Measurements from ENCODE around the gene MEIS1.
A peak's percentile ranks its signal among the peaks of the same experiment; 100 is the strongest.
"Not testable (repeated sequence)": the region's sequence is repeated elsewhere in the genome, so short reads cannot be mapped to it uniquely, and the experiment has no call there.

The MEIS1 gene

DNA sequence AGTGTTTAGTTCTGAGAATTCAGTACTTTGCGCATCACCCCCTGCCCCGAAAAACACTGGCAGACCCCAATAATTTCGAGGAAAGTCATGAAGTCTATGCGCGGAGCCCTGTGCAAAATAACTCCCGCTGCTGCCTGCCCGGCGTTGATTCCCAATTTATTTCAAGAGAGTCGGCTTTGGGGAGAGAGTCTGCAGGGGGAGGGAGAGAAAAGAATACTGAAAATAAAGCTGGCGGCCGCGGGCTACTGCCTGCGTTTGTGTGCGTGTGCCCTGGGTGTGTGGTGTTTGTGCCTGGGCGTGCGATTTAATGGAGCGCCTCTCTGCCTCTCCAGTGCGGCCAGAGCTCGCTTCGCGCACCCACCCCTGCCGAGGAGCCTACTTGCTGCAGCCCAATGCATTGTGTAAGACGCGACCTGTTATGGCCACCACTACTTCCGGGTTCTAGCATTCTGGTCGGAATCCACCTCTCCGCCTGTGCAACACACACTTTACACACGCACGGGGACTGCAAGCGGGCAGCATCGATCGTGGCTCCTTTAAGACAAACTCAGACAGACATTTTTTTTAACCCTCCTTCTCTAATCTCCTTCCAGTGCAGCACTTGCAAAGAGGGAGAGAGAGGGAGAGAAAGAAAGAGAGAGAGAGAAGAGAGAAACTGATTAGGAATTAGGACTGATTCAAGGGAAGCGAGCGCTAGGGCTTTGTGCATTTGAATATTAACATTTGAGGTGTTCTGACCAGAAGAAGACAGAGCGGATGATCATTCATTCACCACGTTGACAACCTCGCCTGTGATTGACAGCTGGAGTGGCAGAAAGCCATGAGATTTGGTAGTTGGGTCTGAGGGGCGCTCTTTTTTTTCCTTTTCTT is at the start of gene MEIS1:
Gene MEIS1 (plus strand): TSS at position 447 of the 870 bp plus-strand sequence. CDS start 732 bp downstream, outside the sequence.
- CTCF ChIA-PET = interaction anchor here (0.6 to 2.4 kb wide), 6 partner anchors 76 to 1588 kb away, joined by 3 to 13 read pairs (median 5); no protein-coding TSS in a partner anchor
- peak; percentile 88 for DNase-seq (ENCODE audit: low spot score)
- peak within 1 kb of the TSS; percentile 96 for H3K27ac ChIP-seq

DNA sequence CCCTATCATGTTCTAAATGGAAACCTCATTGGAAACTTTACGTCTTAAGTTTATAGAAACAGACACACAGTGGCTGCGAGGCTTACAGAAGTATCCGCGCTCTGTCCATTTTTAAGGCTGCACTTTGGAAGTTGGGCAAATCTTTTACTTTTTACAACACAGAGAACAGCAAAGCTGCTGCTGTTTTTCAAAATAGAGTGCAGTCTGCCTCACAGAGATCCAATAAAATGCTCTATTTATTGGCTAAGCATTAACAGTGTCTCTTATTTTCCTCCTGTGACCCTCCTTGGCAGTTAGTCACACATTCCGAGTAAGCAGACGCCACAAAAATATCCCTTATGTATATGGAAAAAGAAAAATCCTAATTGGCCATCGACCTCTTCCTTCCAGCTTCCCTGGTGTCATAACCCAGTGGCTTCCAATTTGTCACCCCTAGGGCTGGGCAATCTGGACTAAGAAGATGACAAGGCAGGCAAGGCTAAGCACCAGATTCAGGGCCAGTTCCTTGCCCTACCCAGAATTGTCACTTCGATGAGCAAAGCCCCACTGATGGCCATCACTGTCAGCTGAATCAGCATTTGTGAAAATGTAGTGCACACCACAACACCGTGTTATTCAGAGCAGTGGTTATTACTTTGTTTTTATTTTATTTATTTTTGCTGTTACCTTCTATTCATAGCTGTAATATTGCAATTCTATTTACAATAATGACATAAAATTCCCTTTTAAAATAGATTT is 47.7 kb upstream of the MEIS1 start:
- TF ChIP-seq, protein P1, sequence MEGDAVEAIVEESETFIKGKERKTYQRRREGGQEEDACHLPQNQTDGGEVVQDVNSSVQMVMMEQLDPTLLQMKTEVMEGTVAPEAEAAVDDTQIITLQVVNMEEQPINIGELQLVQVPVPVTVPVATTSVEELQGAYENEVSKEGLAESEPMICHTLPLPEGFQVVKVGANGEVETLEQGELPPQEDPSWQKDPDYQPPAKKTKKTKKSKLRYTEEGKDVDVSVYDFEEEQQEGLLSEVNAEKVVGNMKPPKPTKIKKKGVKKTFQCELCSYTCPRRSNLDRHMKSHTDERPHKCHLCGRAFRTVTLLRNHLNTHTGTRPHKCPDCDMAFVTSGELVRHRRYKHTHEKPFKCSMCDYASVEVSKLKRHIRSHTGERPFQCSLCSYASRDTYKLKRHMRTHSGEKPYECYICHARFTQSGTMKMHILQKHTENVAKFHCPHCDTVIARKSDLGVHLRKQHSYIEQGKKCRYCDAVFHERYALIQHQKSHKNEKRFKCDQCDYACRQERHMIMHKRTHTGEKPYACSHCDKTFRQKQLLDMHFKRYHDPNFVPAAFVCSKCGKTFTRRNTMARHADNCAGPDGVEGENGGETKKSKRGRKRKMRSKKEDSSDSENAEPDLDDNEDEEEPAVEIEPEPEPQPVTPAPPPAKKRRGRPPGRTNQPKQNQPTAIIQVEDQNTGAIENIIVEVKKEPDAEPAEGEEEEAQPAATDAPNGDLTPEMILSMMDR (conservative IDR thresholded peaks at IDR 0.05; ENCODE audit: low read depth) = no peak
- H3K27ac ChIP-seq = no peak overlapping the region
- no peak for DNase-seq (ENCODE audit: low spot score)
- POLR2A ChIA-PET (ENCODE audit: low non-redundant PET) = no interaction called here
- CTCF ChIA-PET = interaction anchor here (0.6 kb wide), 1 partner anchor 349 kb away, joined by 3 read pairs; no protein-coding TSS in a partner anchor

More for the DNA sequence above, at the start of gene MEIS1:
- POLR2A ChIA-PET (ENCODE audit: low non-redundant PET) = interaction anchor here (0.5 to 0.6 kb wide), 2 partner anchors 416 to 747 kb away, joined by 3 to 7 read pairs; no protein-coding TSS in a partner anchor
- TF ChIP-seq, protein P1 (conservative IDR thresholded peaks at IDR 0.05; ENCODE audit: low read depth) = no peak

DNA sequence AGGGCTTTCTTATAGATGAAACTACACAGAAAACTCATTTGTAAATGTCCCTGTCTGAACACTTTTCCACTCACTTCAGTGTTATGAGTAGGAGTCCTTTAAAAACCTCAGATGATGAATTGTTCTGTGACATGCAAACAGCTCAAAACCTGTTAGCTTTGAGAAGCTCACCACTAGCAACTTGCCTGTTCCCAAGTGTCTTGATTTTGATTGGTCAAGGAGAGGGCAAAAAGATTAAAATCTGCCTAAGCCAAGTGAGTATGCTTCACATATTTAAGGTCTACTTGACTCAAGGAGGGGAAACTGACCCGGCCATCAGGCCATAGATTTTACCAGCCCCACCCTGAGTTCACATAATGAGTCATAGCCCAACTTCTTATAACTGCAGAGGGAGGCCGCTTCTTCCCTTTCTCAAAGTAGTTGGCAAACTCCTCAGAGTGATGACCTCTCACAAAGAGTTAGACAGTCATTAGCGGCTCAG is 45.2 kb upstream of the MEIS1 start:
- peak; percentile 56 for DNase-seq (ENCODE audit: low spot score)
- ChIA-PET POLR2A (ENCODE audit: low non-redundant PET) (no interaction called here), CTCF (no interaction called here)
- H3K27ac ChIP-seq = no peak overlapping the region
- TF ChIP-seq, protein P1 (conservative IDR thresholded peaks at IDR 0.05; ENCODE audit: low read depth) = no peak

DNA sequence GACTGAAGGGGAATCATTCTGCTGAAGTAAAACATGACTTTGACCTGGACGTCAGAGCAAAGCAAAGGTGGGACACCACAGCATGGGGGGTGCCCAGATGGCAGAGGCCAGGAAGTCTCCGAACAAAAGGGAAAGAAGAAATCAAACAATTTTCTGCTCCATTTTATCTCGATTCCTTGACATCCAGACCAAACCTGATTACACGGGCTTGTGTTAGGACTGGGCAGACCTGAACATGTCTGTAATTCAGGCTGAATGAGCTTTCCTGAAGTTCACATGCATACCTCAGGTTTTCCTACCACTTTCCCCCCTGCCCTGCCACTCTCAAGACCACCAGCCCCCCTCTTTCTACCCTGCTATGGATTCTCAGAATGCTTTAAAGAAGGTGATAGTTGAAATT is 44.8 kb upstream of the MEIS1 start:
- TF ChIP-seq, protein P1 (conservative IDR thresholded peaks at IDR 0.05; ENCODE audit: low read depth) = no peak
- no peak for DNase-seq (ENCODE audit: low spot score)
- POLR2A ChIA-PET (ENCODE audit: low non-redundant PET) = no interaction called here
- no peak overlapping the region for H3K27ac ChIP-seq
- CTCF ChIA-PET = no interaction called here

DNA sequence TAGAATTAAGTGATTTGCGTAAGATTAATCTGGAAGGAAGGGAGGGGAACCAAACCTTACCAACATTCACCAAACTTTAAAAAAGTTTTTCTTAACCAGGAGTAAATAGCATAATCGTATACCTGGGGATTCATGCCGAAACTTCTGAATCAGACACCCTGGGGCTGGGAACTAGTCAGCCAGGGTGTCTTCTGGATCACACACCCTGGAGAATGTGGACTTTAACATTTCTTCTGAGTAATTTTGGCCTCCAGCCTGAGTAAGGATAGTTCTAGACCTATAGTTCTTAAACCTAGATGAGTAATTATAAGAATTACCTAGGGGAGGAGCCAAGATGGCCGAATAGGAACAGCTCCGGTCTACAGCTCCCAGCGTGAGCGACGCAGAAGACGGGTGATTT is 44.1 kb upstream of the MEIS1 start:
- CTCF ChIA-PET = no interaction called here
- TF ChIP-seq, protein P1 (conservative IDR thresholded peaks at IDR 0.05; ENCODE audit: low read depth) = no peak
- DNase-seq (ENCODE audit: low spot score) = peak; percentile 84
- no peak overlapping the region for H3K27ac ChIP-seq
- POLR2A ChIA-PET (ENCODE audit: low non-redundant PET) = no interaction called here

DNA sequence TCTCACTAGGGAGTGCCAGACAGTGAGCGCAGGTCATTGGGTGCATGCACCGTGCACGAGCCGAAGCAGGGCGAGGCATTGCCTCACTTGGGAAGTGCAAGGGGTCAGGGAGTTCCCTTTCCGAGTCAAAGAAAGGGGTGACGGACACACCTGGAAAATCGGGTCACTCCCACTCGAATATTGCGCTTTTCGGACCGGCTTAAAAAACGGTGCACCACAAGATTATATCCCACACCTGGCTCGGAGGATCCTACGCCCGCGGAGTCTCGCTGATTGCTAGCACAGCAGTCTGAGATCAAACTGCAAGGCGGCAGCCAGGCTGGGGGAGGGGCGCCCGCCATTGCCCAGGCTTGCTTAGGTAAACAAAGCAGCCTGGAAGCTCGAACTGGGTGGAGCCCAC is 43.7 kb upstream of the MEIS1 start:
- CTCF ChIA-PET; DNase-seq (ENCODE audit: low spot score); H3K27ac ChIP-seq; POLR2A ChIA-PET (ENCODE audit: low non-redundant PET): not testable (repeated sequence)

Data from RWPE1 (cell line).